HUDEP-2 (cell line): ENCODE data around the gene NCAM1.

Experiments
- DNase-seq, 76 experiments: peaks; one replicate each; lab custom pipeline; 2025; ENCODE audit not compliant: unreplicated experiment in 76 of 76; lab: John Stamatoyannopoulos, UW

NCAM1 gene

DNA sequence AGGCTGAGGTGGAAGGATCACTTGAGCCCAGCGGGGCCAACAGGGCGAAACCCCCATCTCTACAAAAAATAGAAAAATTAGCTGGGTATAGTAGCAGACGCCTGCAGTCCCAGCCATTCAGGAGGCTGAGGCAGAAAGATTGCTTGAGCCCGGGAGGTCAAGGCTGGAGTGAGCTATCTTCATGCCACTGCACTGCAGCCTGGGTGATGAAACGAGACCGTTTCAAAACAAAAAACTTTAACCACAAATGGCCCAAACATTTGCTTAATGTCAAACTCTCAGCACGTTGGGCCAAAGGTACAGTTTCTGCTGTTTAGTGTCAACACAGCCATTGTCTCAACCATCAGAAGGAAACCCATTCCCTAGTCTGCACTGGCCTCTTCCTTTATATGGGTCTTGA is 284.0 kb downstream of the NCAM1 start:
- no peak for DNase-seq

DNA sequence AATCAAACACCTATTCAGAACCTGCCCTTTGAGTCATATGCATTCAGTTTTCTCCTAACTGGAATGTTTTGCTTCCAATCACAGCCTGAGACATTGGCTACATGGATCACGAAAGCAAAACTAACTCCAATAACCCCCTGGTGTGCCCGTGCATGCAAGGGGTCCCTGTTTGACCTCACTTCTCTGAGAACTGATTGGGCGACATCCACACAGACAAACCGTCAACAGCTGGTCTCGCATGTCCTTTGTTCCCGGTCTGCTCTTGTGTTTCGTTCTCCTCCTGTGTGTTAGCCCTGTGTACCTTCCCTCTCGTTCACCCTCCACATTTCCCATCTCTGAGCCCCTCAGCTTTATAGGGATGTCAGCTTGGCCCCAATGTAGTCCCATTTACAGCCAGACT is 286.0 kb downstream of the NCAM1 start:
- no peak for DNase-seq

DNA sequence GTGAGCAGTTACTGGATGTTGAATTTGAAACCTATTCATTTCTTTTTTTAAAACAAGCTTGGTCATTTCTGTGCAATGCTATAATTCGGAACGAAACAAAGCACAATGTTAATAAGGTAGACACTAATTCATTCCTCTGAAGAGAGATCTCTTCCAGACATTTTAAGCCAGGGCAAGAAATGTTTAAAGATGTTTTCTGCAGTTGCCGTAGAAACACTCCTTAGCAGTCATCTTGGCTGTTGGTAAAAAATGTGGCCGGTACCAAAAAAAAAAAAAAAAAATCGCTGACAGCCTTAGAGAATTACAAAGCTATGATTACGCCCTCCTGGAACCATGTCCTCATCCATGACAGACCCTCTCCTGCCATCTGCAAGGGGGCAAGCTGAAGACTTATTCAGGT is 286.7 kb downstream of the NCAM1 start:
- no peak for DNase-seq

DNA sequence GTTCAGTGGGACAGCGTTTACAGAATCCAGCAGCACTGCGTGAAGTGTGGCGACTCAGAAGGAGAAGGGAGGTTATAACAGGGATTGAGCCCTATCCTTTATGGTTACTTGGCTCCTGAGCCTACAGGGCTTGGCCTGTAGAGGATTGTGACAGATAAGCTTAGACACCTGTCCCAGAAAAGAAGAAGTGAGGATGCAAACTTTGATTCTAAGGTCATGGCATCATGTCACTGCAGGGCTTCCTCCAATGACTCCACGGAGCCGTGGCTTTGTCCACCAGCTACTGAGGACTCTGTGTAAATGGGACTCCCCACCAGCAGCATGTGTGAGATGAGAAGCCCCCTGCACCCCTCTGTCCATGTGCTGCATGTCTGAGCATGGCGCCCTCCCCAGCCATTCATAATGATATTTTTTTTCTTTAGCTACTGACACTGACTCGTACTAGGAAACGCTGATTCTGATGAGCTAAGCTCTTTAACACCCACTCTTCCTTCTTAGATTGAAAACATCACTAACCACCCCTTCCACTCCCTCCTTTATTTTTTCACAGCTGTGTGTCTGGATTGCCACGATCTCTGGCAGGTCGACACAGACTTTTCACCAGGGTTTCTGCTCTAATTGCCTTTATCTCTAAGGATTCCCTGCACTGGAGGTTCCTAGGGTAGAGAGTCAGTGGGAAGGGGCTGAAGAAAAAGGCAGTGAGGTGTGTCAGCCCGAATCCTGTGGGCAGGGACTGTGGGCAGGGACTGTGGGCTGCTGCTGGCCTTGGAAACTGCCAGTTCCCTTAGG is 287.7 kb downstream of the NCAM1 start:
- DNase-seq: no peak

DNA sequence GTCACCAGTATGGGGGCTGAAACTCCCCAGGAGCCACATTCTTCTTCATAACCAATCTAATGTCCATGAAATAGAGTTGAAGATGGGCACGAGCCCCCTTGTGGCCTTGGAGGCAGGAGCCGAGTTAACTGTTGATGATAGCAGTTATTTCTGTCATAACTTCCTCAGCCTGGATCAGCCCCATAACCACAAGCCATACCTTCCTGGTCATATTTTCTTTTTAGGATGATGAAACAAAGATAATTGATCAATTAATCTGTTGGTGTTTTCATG is 288.2 kb downstream of the NCAM1 start:
- DNase-seq: no peak

DNA sequence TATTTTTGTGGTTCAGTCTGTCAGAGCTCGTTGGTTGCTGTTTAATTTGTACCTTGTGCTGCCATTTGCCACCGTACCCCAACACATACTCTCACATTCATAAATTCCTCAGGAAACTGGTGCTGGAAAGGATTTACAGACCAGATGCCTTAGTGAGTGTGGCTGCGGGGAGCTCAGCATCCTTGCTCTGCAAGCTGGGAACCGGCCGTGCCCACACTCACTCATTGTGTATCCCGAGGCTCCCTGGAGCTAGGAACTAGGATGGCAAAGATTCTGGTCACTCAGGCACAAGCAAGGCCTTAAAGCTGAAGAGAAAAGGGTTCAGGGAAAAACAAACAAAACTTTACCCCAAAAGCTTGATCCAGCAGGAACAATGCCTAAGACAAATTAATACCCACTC is 288.6 kb downstream of the NCAM1 start:
- DNase-seq: no peak

DNA sequence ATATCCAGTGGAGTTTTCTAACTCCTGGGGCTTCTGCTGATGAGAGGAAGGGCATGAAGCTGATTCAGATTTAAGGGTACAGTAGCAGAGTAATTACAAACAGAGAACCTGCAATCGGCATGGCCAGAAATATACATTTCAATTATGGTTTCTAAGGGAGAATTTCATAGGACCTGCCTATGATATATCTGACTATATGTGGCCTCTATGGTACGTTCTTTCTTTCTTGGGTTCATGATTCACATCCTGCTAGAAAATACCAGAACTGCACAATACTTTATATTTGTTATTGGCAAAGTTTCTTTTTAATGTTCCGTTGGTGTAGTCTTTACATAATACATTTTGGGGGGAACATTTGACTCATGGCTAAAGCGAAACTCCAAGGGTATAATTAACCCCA is 290.1 kb downstream of the NCAM1 start:
- DNase-seq: no peak

DNA sequence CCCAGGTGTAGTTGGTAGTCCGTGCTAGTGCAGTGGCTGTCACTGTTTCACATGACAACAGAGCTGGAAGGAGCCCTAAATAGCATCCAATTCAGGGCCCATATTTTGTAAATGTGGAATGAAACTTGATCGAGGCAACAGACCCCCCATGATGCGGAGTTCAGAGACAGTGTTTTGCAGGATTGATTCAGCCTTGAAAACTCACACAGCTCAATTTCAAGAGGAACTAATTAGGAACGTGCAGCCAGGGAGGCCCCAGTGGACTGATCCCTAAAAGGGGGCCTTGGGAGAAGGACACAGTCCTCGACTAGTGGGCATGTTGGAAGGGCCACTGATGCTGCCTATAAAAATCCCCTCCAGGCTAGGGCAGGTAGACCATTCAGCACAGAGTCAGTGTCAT is 292.2 kb downstream of the NCAM1 start:
- DNase-seq: no peak

DNA sequence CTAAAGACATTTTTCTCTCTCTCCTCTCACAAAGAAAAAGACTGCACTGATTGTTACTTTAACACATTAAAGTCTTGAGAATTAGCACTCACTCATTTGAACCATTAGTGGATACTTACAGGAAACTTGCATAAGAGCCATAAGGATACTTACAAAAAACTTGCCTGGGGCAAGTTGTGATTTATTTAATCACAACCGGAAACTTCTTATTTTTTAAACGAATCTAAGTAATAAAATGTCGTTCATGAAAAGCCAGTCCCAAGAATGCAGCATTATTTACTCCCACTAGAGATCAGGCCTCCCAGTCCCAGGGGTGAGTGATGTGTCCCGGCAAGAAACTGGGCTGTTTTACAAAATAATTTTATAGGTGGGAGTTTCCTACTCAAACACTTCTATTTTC is 293.9 kb downstream of the NCAM1 start:
- no peak for DNase-seq

DNA sequence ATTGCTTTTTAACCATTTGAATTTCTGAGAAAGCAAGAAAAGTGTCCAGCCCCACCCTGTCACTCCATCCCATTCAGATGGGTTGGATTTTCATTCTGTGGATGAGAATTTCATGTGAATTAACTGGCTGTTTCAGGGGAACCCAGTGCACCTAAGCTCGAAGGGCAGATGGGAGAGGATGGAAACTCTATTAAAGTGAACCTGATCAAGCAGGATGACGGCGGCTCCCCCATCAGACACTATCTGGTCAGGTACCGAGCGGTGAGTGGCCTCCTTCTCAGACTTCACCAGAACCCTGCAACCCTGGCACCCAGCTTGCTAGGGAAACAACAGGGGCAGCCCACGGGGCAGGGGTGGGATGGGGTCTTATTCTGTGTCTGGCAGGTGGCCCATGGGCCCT is 294.5 kb downstream of the NCAM1 start:
- DNase-seq: no peak

DNA sequence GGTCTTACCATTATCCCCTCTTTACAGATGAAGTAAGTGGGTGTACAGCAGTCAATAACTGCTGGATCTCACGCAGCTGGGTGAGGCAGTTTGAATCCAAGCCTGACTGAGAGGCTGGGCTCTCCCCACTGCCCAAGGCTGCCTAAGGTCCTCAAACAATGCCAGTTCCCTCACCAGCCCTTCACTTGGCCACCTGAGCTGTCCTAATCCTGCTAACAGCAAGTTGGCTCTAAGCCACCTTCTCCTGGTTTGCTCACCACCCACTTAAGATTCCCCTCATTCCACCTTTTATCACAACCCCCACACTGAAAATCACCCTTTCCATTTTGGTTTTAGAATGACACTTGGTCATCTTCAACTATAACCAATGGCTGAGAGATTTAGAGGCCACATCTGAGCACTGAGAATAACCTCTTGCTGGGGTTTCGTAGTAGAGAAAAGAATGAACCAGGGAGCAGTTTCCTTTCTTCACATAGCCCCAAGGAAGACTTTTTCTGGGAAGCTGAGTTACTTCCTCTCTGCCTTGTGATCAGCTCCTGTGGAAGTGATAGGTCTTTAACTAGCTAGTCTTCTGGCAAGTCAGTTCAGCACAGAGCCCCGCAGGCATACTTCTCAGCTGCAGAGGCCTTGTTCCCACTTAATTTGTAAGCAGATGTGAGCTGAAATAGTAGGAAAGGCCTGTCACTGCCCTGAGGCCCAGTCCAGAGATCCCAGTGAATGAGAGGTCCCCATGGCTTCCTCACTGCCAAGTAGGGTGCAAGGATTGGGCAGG is 295.4 kb downstream of the NCAM1 start:
- DNase-seq: no peak

DNA sequence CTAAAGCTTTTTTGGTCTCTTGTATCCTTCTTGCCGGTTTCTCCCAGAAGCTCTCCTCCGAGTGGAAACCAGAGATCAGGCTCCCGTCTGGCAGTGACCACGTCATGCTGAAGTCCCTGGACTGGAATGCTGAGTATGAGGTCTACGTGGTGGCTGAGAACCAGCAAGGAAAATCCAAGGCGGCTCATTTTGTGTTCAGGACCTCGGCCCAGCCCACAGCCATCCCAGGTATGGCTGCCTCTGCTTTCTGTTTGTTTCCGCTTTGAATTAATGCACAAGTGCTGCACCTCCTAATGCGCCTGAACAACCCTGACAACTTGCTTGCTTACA is 298.8 kb downstream of the NCAM1 start:
- no peak for DNase-seq

DNA sequence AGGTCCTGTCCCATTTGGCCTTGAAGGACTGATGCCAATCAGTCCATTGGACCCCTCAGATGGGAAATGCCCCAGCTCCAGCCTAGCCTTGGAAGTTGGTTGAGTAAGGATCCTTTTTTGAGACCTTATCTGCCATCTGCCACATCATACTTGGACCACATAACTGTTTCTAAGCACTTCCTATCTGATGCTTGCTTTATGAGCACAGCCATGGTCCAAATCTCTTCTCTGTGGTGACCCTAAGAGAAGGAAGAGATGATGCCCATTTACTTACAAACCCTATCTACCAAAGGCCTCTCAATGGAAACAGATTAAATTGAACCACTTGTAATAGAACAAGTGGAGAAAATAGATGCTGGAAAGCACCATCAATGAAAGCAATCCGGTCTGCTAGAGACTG is 299.3 kb downstream of the NCAM1 start:
- DNase-seq: no peak

DNA sequence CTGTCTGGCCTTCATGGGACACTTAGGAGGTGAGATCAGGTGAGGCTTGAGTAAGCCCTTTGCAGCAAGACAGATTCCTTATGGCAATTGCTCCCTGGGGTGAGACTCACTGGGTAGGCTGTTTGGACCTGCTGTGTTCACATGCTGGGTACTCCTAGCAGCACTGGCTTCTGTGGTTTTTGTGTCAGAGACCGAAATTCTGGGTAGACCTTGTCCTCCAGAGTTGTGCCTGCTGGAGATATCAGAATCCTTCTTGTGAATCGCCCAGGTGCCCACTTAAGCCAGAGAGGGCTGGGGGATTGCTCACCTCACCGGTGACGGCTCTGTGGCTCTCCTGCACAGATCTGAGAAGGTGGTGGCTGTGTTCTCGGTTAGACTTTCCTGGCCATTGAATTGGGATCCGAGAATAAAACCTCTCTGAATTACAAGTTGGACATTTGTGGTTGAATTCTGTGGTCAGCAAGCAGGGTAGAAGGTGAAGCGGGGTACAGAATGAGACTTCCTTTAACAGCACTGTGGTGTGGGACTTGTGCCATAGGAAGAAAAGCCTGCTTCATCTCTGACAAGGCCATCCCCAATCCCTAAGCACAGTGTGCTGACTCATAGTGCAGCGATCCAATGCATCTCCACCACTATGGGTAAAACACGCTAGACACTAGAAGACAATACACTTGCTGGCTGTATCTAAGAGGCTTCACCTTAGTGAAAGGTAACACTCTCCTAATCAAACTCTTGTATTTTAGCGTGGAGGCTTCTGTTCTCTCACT is 300.7 kb downstream of the NCAM1 start:
- DNase-seq: no peak

DNA sequence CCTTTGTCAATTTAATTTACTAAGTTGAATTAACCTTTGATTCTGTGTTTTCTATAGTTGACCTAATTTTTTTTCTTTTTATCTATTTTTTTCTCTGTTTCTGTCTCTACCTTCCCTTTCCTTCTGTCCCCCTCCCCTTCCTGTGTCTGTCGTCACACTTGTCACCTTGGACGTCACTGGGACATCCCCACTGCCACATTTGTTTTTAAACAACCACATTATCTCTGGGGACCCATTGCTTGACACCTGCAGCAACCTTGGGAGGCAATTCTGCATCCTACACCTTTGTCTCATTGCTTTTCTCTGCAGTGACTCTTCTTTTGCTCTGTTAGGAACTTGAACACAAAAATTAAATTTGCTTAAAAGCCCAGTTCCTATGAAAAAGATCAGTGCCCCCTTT is 301.4 kb downstream of the NCAM1 start:
- DNase-seq: no peak

DNA sequence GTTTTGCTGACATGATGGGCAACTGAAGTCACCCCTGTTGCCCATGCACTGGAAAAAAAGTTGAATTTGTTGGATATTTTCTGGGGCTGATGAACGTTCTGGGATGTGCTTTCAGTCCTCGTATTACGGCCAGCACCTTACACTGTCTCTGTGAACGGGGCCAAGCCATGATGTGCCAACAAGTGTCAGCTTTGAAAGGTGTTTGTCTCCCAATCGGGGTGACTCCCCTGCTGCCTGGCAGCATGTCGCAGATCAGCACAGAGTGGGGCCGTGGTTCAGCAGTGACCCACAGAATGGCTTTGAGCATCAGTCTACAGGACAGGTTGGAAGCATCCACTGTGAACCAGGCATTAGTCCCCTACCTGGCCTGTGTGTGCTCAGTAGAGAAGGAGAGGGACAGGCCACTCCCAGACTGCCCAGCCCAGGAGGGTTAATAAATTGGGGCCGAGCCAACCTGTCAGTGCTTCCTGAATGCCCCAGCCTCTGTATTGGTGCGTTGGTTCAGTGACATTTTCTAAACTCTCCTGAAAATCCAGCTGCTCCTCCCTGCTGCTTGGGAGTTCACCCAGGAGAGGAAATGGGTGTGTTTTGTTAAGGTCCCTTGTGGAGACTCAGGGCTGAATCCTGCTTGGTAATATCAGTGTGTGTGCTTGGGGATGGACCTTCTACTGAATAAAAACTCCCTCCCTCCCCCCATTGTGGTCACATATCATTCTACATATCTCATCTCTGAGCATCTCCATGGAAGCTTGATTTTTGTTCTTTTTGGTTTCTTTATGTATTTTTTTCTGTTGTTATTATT is 302.4 kb downstream of the NCAM1 start:
- DNase-seq: no peak

DNA sequence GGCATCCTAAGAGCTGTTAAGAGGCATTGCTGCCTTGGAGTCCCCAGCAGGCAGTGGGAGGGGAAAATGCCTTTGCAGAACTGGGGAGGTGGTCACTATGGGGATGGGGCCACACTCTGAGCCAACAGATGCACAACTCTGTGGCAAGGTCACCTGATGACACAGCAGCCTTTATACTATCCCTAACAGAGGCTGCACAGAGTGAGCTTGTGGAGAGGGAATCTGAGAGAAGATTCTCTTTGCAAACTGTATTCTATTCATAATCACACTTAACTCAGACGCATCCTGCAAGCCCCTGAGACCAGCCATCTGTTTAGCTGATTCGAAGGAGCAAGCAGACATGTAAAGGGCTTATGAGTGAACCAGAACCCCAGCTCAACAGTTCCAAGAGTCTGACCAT is 304.1 kb downstream of the NCAM1 start:
- DNase-seq: no peak

DNA sequence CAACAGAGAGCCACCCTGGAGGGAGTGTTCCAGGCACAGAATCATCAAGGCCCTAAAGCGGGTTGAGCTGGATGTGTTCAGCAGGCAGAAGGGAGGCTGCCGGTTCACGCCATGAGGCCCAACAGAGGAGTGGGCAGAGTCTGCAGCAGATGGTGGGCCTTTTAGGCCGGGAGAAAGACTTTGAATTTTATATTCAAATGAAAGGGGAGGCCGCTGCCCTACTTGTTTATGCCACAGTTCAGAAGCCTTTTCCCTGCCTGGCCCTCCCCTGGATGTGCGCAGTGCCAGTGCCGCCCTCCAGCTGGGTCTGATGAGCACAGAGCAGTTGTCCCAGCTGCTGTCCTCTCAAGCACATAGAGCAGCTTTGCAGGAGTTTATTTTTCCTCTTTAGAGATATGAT is 306.3 kb downstream of the NCAM1 start:
- DNase-seq: no peak

DNA sequence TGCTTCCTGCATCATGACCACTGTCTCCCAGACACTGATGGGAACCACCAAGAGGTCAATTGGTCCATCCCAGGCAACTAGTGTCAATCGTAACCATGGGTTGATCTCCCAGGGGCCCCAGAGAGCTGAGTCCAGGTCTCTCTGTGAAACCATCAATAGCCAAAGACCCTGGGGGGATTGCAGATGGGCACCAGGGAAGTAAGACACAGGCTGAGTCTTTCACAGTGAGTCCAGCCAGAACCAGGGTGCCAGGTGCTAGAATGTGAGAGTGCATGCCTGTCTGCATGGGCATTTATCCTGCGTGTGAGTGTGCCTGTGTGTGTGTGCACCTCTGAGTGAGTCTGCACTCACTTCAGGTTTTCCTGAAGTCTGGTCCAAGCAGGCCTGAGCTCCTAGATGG is 307.9 kb downstream of the NCAM1 start:
- DNase-seq: no peak

DNA sequence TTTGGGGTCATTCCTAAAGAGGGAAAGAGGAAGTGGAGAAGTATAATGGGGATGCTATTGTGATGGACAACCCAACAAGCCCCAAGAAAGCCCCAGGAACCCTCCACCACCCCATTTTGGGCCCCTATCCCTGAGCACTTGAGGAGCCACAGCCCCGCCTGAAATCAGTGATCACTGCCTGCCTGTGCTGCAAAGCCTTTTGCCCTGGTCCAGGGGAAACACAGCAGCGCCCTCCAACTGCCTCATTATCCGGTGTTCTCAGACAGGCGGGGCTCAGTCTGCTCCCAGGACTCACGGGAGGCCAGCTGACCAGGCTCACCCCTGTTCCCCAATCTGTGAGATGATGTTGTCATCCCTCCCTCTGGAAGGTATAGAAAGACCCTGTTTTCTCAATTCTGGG is 308.4 kb downstream of the NCAM1 start:
- no peak for DNase-seq

DNA sequence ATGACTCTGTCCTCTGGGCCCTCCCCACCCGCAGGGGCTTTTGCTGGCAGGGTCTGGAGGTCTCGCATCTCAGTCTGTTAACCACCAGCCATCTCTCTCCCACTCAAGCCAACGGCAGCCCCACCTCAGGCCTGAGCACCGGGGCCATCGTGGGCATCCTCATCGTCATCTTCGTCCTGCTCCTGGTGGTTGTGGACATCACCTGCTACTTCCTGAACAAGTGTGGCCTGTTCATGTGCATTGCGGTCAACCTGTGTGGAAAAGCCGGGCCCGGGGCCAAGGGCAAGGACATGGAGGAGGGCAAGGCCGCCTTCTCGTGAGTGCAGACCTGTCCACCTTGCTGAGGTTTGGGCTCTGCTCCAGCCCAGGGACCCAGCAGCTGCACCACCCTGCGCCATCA is 308.9 kb downstream of the NCAM1 start:
- no peak for DNase-seq
